Measurements from ENCODE around the gene CLMN. TPM values are rescaled to one million over a fixed set of nuclear protein-coding genes. Genes with fewer than 3 reads are reported as not detected.

Gene CLMN
- total RNA-seq, 1 donor from 2014 or later = 26.8 TPM

GRCh38 chr14:95301527-95302187 lies 18.1 kb downstream of the CLMN start:
- H3K4me3 ChIP-seq = no peak overlapping the region
- peaks cover under 1% of the 10 kb centered on the region for H3K4me1 ChIP-seq
- no peak for TF ChIP-seq CTCF (IDR thresholded peaks at IDR 0.05)
- H3K9me3 ChIP-seq = no peaks in the 10 kb centered on the region
- H3K27ac ChIP-seq = no peak overlapping the region
- H3K36me3 ChIP-seq = no peaks in the 10 kb centered on the region
- DNase-seq (peak; percentile 30), ATAC-seq (no peak)
- intact Hi-C loops (cut with DNase I) = no loop called here
- no peaks in the 10 kb centered on the region for H3K27me3 ChIP-seq (ENCODE audit: low read depth)

DNA sequence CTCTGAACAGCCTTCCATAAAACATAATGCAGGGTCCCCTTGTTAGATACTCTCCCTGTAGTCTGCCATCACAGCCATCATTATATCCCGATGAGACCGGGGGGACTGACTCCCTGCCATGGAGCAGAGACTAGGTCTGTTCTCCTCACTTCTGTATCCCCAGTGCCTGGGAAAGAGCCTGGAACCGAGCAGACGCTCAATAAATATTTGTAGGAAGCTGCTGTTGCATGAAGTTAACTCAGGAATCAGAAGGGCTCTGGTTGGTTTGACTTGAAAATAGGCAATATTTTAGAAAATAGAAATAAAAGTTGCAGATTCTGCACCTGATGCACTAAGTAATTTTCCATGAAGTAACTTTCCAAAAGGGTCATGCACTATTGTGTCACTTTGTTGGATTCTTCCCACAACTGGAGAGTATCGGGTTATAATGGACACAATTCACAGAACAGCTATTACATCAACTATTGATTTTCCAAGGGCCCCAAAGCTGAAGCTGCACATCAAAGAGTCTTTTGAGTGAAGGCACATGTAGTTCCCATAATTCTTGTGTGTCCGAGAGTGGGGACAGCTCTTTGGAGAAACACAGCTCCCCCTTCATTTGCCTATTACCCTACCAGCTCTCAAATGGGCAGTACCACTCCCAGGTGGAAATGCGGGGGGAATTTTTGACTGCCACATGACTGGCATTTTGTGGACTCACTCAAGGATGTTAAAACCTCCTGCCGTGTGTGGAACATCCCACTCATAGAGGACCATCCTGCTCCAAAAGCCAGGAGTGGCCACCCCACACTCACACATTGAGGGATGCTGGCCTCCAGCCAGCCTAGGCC lies 18.8 kb downstream of the CLMN start:
- intact Hi-C loops (cut with DNase I) = no loop called here
- no peak for TF ChIP-seq CTCF (IDR thresholded peaks at IDR 0.05)
- Histone ChIP-seq H3K4me1 (no peaks in the 10 kb centered on the region), H3K4me3 (no peak overlapping the region), H3K27ac (no peak overlapping the region), H3K27me3 (ENCODE audit: low read depth) (no peaks in the 10 kb centered on the region), H3K36me3 (no peaks in the 10 kb centered on the region), H3K9me3 (no peaks in the 10 kb centered on the region)
- no peak for ATAC-seq
- no peak for DNase-seq

GRCh38 chr14:95300002-95300696 lies 19.6 kb downstream of the CLMN start:
- Histone ChIP-seq H3K4me1 (no peaks in the 10 kb centered on the region), H3K27me3 (ENCODE audit: low read depth) (no peaks in the 10 kb centered on the region), H3K4me3 (no peak overlapping the region), H3K27ac (no peak overlapping the region), H3K36me3 (no peaks in the 10 kb centered on the region), H3K9me3 (no peaks in the 10 kb centered on the region)
- TF ChIP-seq CTCF (IDR thresholded peaks at IDR 0.05) = no peak
- ATAC-seq (no peak), DNase-seq (no peak)
- intact Hi-C loops (cut with DNase I) = no loop called here

DNA sequence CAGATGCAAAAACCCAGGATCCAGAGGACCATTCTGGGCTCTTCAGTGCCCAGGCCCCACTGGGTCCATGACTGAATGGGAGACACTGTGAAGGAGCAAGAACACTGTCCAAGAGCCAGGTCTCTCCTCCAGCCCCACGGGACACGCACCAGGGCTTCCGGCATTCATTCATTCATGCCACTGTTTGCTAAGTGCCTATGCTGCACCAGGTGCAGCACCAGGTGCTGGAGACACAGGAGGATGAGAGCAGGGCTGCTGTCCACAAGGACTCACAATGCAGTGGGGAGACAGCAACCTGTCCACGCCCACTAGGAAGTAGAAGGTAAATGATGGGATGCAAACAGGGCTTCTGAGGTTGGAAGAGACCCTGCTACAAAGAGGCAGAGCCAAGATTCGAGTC lies 20.4 kb downstream of the CLMN start:
- intact Hi-C loops (cut with DNase I) = no loop called here
- Histone ChIP-seq H3K9me3 (no peaks in the 10 kb centered on the region), H3K4me3 (no peak overlapping the region), H3K4me1 (no peaks in the 10 kb centered on the region), H3K27me3 (ENCODE audit: low read depth) (no peaks in the 10 kb centered on the region), H3K27ac (no peak overlapping the region), H3K36me3 (no peaks in the 10 kb centered on the region)
- TF ChIP-seq CTCF (IDR thresholded peaks at IDR 0.05) = no peak
- ATAC-seq (no peak), DNase-seq (no peak)

- ATAC-seq (no peak), DNase-seq (no peak)
- intact Hi-C loops (cut with DNase I) = no loop called here
- no peak overlapping the region for H3K27ac ChIP-seq
- no peaks in the 10 kb centered on the region for H3K4me1 ChIP-seq
- H3K27me3 ChIP-seq (ENCODE audit: low read depth) = no peaks in the 10 kb centered on the region
- no peak for TF ChIP-seq CTCF (IDR thresholded peaks at IDR 0.05)
- H3K36me3 ChIP-seq = no peaks in the 10 kb centered on the region
- H3K9me3 ChIP-seq = no peaks in the 10 kb centered on the region
- no peak overlapping the region for H3K4me3 ChIP-seq
Observed at GRCh38 chr14:95297832-95298231, 21.9 kb downstream of the CLMN start.

Measured in lower lobe of right lung (tissue), 2 donors.